HEK293T (cell line): Measurements from ENCODE around the gene MBD3L5.
"Not testable (repeated sequence)": the region's sequence is repeated elsewhere in the genome, so short reads cannot be mapped to it uniquely, and the experiment has no call there.

Experiments used
- CTCF ChIA-PET: fragments of 350-600 bp; formaldehyde crosslinking; extraction: SDS; loops from one replicate; lab custom pipeline; 2021; ENCODE audit warnings: antibody characterized with exemption, inconsistent platforms; lab: Yijun Ruan, JAX
- POLR2A ChIA-PET: fragments of 350-600 bp; formaldehyde crosslinking; extraction: SDS; loops from one replicate; lab custom pipeline; 2020; ENCODE audit warnings: antibody characterized with exemption, inconsistent platforms; lab: Yijun Ruan, JAX
- DNase-seq: peaks from one replicate; pipeline ENCODE4 v3.0.0; 2012; ENCODE audit warnings: mixed read lengths; ENCODE audit errors: extremely low spot score
- ARNT ChIP-seq: fragments of 450-650 bp; IDR thresholded peaks from 2 replicates; pipeline ENCODE4 v1.6.1; 2017; ENCODE audit warnings: mild to moderate bottlenecking
- BHLHE40 ChIP-seq: fragments of 450-650 bp; IDR thresholded peaks from 2 replicates; pipeline ENCODE4 v1.6.1; 2016; ENCODE audit warnings: mild to moderate bottlenecking, moderate library complexity, borderline replicate concordance
- CTBP1 ChIP-seq: fragments of 450-650 bp; IDR thresholded peaks from 2 replicates; pipeline ENCODE4 v1.6.1; 2016; ENCODE audit warnings: borderline replicate concordance
- FOXA1 ChIP-seq: fragments of 450-650 bp; IDR thresholded peaks from 2 replicates; pipeline ENCODE4 v1.6.1; 2016; ENCODE audit warnings: mild to moderate bottlenecking
- FOXK2 ChIP-seq: fragments of 450-650 bp; IDR thresholded peaks from 2 replicates; pipeline ENCODE4 v1.6.1; 2016; ENCODE audit warnings: mild to moderate bottlenecking
- FOXM1 ChIP-seq: fragments of 450-650 bp; IDR thresholded peaks from 2 replicates; pipeline ENCODE4 v1.6.1; 2017; ENCODE audit warnings: mild to moderate bottlenecking, borderline replicate concordance
- L3MBTL2 ChIP-seq: fragments of 450-650 bp; conservative IDR thresholded peaks from 2 replicates; pipeline ENCODE4 v1.6.1; 2016; ENCODE audit warnings: mild to moderate bottlenecking
- LEF1 ChIP-seq: fragments of 450-650 bp; IDR thresholded peaks from 2 replicates; pipeline ENCODE4 v1.6.1; 2017; ENCODE audit warnings: mild to moderate bottlenecking, borderline replicate concordance
- NFRKB ChIP-seq: fragments of 450-650 bp; IDR thresholded peaks from 2 replicates; pipeline ENCODE4 v1.6.1; 2016; ENCODE audit warnings: mild to moderate bottlenecking, moderate library complexity
- PKNOX1 ChIP-seq: fragments of 450-650 bp; IDR thresholded peaks from 2 replicates; pipeline ENCODE4 v1.6.1; 2016
- SUZ12 ChIP-seq: fragments of 450-650 bp; IDR thresholded peaks from 2 replicates; pipeline ENCODE4 v1.6.1; 2016; ENCODE audit warnings: mild to moderate bottlenecking
- ZNF384 ChIP-seq: fragments of 450-650 bp; IDR thresholded peaks from 2 replicates; pipeline ENCODE4 v1.6.1; 2016

MBD3L5 gene

GRCh38 chr19:7018828-7019227 lies 11.6 kb upstream of the MBD3L5 start:
- ChIA-PET POLR2A (no interaction called here), CTCF (no interaction called here)
- TF ChIP-seq CTBP1 (no peak), NFRKB (no peak), ARNT (no peak), FOXA1 (no peak), LEF1 (no peak), SUZ12 (no peak), FOXK2 (no peak), ZNF384 (no peak), BHLHE40 (no peak), FOXM1 (no peak), PKNOX1 (no peak), L3MBTL2 (no peak)
- no peak for DNase-seq

- DNase-seq, CTCF ChIA-PET, POLR2A ChIA-PET: not testable (repeated sequence)
Measured at GRCh38 chr19:7021331-7021730, 9.0 kb upstream of the MBD3L5 start, which contains the start of gene MBD3L2B. TSS of gene MBD3L2B (minus strand) at chr19:7021431. CDS start at chr19:7021397, 34 bp downstream.

GRCh38 chr19:7028790-7029189 lies 1.6 kb upstream of the MBD3L5 start:
- DNase-seq, POLR2A ChIA-PET, CTCF ChIA-PET: not testable (repeated sequence)

GRCh38 chr19:7040079-7040478 lies 9.7 kb downstream of the MBD3L5 start, which contains the start of gene MBD3L4:
TSS of gene MBD3L4 (minus strand) at chr19:7040179. CDS start at chr19:7040144, 35 bp downstream.
- CTCF ChIA-PET, DNase-seq, POLR2A ChIA-PET: not testable (repeated sequence)

GRCh38 chr19:7041563-7041962 lies 11.2 kb downstream of the MBD3L5 start:
- DNase-seq, CTCF ChIA-PET, POLR2A ChIA-PET: not testable (repeated sequence)

- POLR2A ChIA-PET, DNase-seq, CTCF ChIA-PET: not testable (repeated sequence)
Measured at GRCh38 chr19:7049021-7049420, 18.6 kb downstream of the MBD3L5 start, which contains the start of gene MBD3L2. TSS of gene MBD3L2 (plus strand) at chr19:7049321. CDS start at chr19:7049374, 53 bp downstream.

GRCh38 chr19:7051421-7051820 lies 21.0 kb downstream of the MBD3L5 start:
- CTCF ChIA-PET, DNase-seq, POLR2A ChIA-PET: not testable (repeated sequence)

- POLR2A ChIA-PET, DNase-seq, CTCF ChIA-PET: not testable (repeated sequence)
Measured at GRCh38 chr19:7052896-7053295, 22.5 kb downstream of the MBD3L5 start.

GRCh38 chr19:7054635-7055368 lies 24.4 kb downstream of the MBD3L5 start:
- CTCF ChIA-PET, DNase-seq, POLR2A ChIA-PET: not testable (repeated sequence)

- DNase-seq, CTCF ChIA-PET, POLR2A ChIA-PET: not testable (repeated sequence)
Measured at GRCh38 chr19:7055679-7056078, 25.3 kb downstream of the MBD3L5 start.

GRCh38 chr19:7056371-7056770 lies 26.0 kb downstream of the MBD3L5 start:
- DNase-seq, POLR2A ChIA-PET, CTCF ChIA-PET: not testable (repeated sequence)

- DNase-seq, POLR2A ChIA-PET, CTCF ChIA-PET: not testable (repeated sequence)
Measured at GRCh38 chr19:7058576-7058975, 28.2 kb downstream of the MBD3L5 start, which contains the start of gene MBD3L3. TSS of gene MBD3L3 (minus strand) at chr19:7058676. CDS start at chr19:7058605, 71 bp downstream.

- DNase-seq, CTCF ChIA-PET, POLR2A ChIA-PET: not testable (repeated sequence)
Measured at GRCh38 chr19:7059977-7060376, 29.6 kb downstream of the MBD3L5 start.
